HepG2 (cell line): ENCODE measurements around the gene FUZ. TPM values are rescaled to one million over a fixed set of nuclear protein-coding genes. Genes with fewer than 3 reads are reported as not detected.

ENCODE experiments used
- AFF4 ChIP-seq: sonication (generic); formaldehyde crosslinking; IDR thresholded peaks from 2 replicates; pipeline ENCODE4 v1.4.0; 2020; ENCODE audit warnings: missing genetic modification reagents
- CEBPG ChIP-seq: IDR thresholded peaks from 2 replicates; pipeline ENCODE4 v1.6.1; 2016
- EP300 ChIP-seq, 3 experiments: sonication (generic) in 1 of 3; formaldehyde crosslinking in 1 of 3; IDR thresholded peaks; 2 replicates each; pipeline versions ENCODE4 v1.5.1 to v1.6.1; 2011 to 2020; ENCODE audit warnings: low read depth in 2 of 3, low read length in 2 of 3, borderline replicate concordance in 1 of 3, improper control_type of control experiment in 1 of 3, mild to moderate bottlenecking in 1 of 3, missing genetic modification reagents in 1 of 3, moderate library complexity in 1 of 3
- MBD4 ChIP-seq: IDR thresholded peaks from 2 replicates; pipeline ENCODE4 v1.6.1; 2012; ENCODE audit warnings: low read length, inconsistent platforms, borderline replicate concordance
- PATZ1 ChIP-seq: sonication (generic); formaldehyde crosslinking; IDR thresholded peaks from 2 replicates; pipeline ENCODE4 v1.4.0; 2020; ENCODE audit warnings: missing genetic modification reagents
- PHF20 ChIP-seq: sonication (generic); formaldehyde crosslinking; IDR thresholded peaks from 2 replicates; pipeline ENCODE4 v1.5.0; 2020; ENCODE audit warnings: mild to moderate bottlenecking, missing genetic modification reagents
- SALL1 ChIP-seq: sonication (generic); formaldehyde crosslinking; IDR thresholded peaks from 2 replicates; pipeline ENCODE4 v1.8.0; 2022; ENCODE audit warnings: mild to moderate bottlenecking, missing genetic modification reagents
- ZBTB40 ChIP-seq, 2 experiments: fragments of 450-650 bp in 1 of 2; sonication (generic) in 1 of 2; formaldehyde crosslinking in 1 of 2; IDR thresholded peaks; 2 replicates each; pipeline versions ENCODE4 v1.6.1 to v1.8.0; 2016 to 2022; ENCODE audit warnings: antibody characterized with exemption in 1 of 2, mild to moderate bottlenecking in 1 of 2, missing genetic modification reagents in 1 of 2
- ZNF121 ChIP-seq: sonication (generic); formaldehyde crosslinking; IDR thresholded peaks from 2 replicates; pipeline ENCODE4 v1.5.0; 2020; ENCODE audit warnings: mild to moderate bottlenecking, missing genetic modification reagents
- ZNF431 ChIP-seq: sonication (generic); formaldehyde crosslinking; IDR thresholded peaks from 2 replicates; pipeline ENCODE4 v1.9.0; 2022; ENCODE audit warnings: missing genetic modification reagents, low read depth, mild to moderate bottlenecking, borderline replicate concordance
- ZNF776 ChIP-seq: sonication (generic); formaldehyde crosslinking; IDR thresholded peaks from 2 replicates; pipeline ENCODE4 v1.4.0; 2020; ENCODE audit warnings: mild to moderate bottlenecking, missing genetic modification reagents
- polyA plus RNA-seq, 8 experiments: library from polyadenylated mRNA; depleted of rRNA in 3 of 8; stranded (reverse) in 7 of 8; unstranded in 1 of 8; fragments of >200 nt; fragmentation: Illumina TruSeq in 4 of 8; extraction: Trizol in 4 of 8; gene quantifications; 2 replicates each; pipeline versions ENCODE4 v1.2.1 to v1.2.3, GENCODE V29; 2011 to 2016; ENCODE audit warnings: low read depth in 4 of 8, missing spikeins in 1 of 8, mixed read lengths in 1 of 8; ENCODE audit not compliant: insufficient read depth in 1 of 8
- total RNA-seq, 5 experiments: library from RNA; depleted of rRNA; stranded (reverse); fragments of >200 nt; fragmentation: Illumina TruSeq; extraction: Trizol; gene quantifications; 2 replicates each; pipeline ENCODE4 v1.2.3, GENCODE V29; 2016; ENCODE audit warnings: low read depth in 1 of 5

The FUZ gene
- total and polyA plus RNA-seq, 2 of the 13 experiments (the other 11 are each of a cell fraction or from before 2014, with no cell fraction given): 0.08 TPM; not detected in 1

GRCh38 chr19:49771674-49772139, 41.4 kb downstream of the FUZ start (continued):
- TF ChIP-seq PHF20 (peak; percentile 81), ZNF431 (CRISPR knock-in tag) (no peak), AFF4 (CRISPR knock-in tag) (no peak), ZNF121 (CRISPR knock-in tag) (peak; percentile 46; the same call in 1 of the 2 replicates), ZNF776 (CRISPR knock-in tag) (no peak), ZBTB40 (IDR thresholded peaks at IDR 0.05) (no peak), ZBTB40 (CRISPR knock-in tag; IDR thresholded peaks at IDR 0.05) (peak; percentile 53), EP300 (IDR thresholded peaks at IDR 0.05; ENCODE audit: low read depth in 2 of 2, low read length in 2 of 2) (peak in 1 of 2 experiments; percentile 28; a peak in 1 of 4 replicates), EP300 (CRISPR knock-in tag; IDR thresholded peaks at IDR 0.05; ENCODE audit: borderline replicate concordance) (no peak), MBD4 (no peak), PATZ1 (peak; percentile 31; the same call in 1 of the 2 replicates), SALL1 (CRISPR knock-in tag) (peak; percentile 76), CEBPG (CRISPR knock-in tag) (peak; percentile 37)
